ENCODE measurements around the gene SEMA3A. TPM values are rescaled to one million over a fixed set of nuclear protein-coding genes. Genes with fewer than 3 reads are reported as not detected.
A peak's percentile ranks its signal among the peaks of the same experiment; 100 is the strongest.

Gene SEMA3A
- total RNA-seq, 1 experiment from 2014 or later = 32.2 TPM

- H3K27ac Mint-ChIP-seq = peak overlapping the region; percentile 51
- POLR2A ChIA-PET = no interaction called here
- ATAC-seq = peak; percentile 60
Measured at GRCh38 chr7:84025332-84025927, 169.2 kb downstream of the SEMA3A start.

GRCh38 chr7:84022684-84023308 lies 171.8 kb downstream of the SEMA3A start:
- DNase-seq (ENCODE audit: low spot score) (no peak), ATAC-seq (no peak)
- H3K4me3 Mint-ChIP-seq = no peak overlapping the region
- CTCF ChIA-PET = no interaction called here
- TF ChIP-seq ZNF396 (CRISPR knock-in tag; IDR thresholded peaks at IDR 0.05; ENCODE audit: borderline replicate concordance) = no peak
- no peak for TF ChIP-seq ZBTB21 (CRISPR knock-in tag; IDR thresholded peaks at IDR 0.05; ENCODE audit: borderline replicate concordance)
- TF ChIP-seq PREB (CRISPR knock-in tag; IDR thresholded peaks at IDR 0.05; ENCODE audit: borderline replicate concordance) = no peak
- no peak for TF ChIP-seq ZNF263 (CRISPR knock-in tag; IDR thresholded peaks at IDR 0.05; ENCODE audit: low read depth)
- no peak for TF ChIP-seq ERG (CRISPR knock-in tag; IDR thresholded peaks at IDR 0.05)
- no peak for TF ChIP-seq CREB1 (CRISPR knock-in tag; IDR thresholded peaks at IDR 0.05)
- TF ChIP-seq TEAD1 (CRISPR knock-in tag; IDR thresholded peaks at IDR 0.05) = no peak
- TF ChIP-seq CBFB (CRISPR knock-in tag; IDR thresholded peaks at IDR 0.05; ENCODE audit: low read depth) = no peak
- TF ChIP-seq FOXK1 (CRISPR knock-in tag; IDR thresholded peaks at IDR 0.05) = no peak
- no peak for TF ChIP-seq ZNF121 (CRISPR knock-in tag; IDR thresholded peaks at IDR 0.05)
- no peak for TF ChIP-seq ELF4 (CRISPR knock-in tag; IDR thresholded peaks at IDR 0.05; ENCODE audit: low read depth)
- no peak for TF ChIP-seq OVOL2 (CRISPR knock-in tag; IDR thresholded peaks at IDR 0.05; ENCODE audit: borderline replicate concordance)
- no peak for TF ChIP-seq E2F4 (CRISPR knock-in tag; IDR thresholded peaks at IDR 0.05; ENCODE audit: borderline replicate concordance, low read depth)
- no peak for TF ChIP-seq NFATC4 (CRISPR knock-in tag; IDR thresholded peaks at IDR 0.05)
- no peak for TF ChIP-seq EMX1 (CRISPR knock-in tag; IDR thresholded peaks at IDR 0.05)
- no peak for TF ChIP-seq SMAD3 (CRISPR knock-in tag; IDR thresholded peaks at IDR 0.05; ENCODE audit: borderline replicate concordance)
- peaks cover 12% of the 10 kb centered on the region for H3K4me1 Mint-ChIP-seq
- peak overlapping the region; percentile 34; the same call in 1 of the 2 replicates for H3K27ac Mint-ChIP-seq
- H3K27me3 Mint-ChIP-seq (ENCODE audit: low read depth) = no peaks in the 10 kb centered on the region
- POLR2A ChIA-PET = no interaction called here
- peaks cover 7% of the 10 kb centered on the region for H3K36me3 Mint-ChIP-seq
- no peaks in the 10 kb centered on the region for H3K9me3 Mint-ChIP-seq

More at GRCh38 chr7:84025332-84025927, 169.2 kb downstream of the SEMA3A start:
- Mint-ChIP-seq H3K4me1 (peaks cover 12% of the 10 kb centered on the region), H3K9me3 (no peaks in the 10 kb centered on the region), H3K27me3 (ENCODE audit: low read depth) (no peaks in the 10 kb centered on the region), H3K36me3 (peaks cover 7% of the 10 kb centered on the region), H3K4me3 (no peak overlapping the region)
- TF ChIP-seq MLX (CRISPR knock-in tag; IDR thresholded peaks at IDR 0.05) (no peak), FOXK1 (CRISPR knock-in tag; IDR thresholded peaks at IDR 0.05) (no peak), E2F4 (CRISPR knock-in tag; IDR thresholded peaks at IDR 0.05; ENCODE audit: borderline replicate concordance, low read depth) (no peak), ZMAT4 (CRISPR knock-in tag; IDR thresholded peaks at IDR 0.05) (no peak), EMX1 (CRISPR knock-in tag; IDR thresholded peaks at IDR 0.05) (no peak), IRF2 (CRISPR knock-in tag; IDR thresholded peaks at IDR 0.05; ENCODE audit: borderline replicate concordance, low read depth) (no peak), ZNF121 (CRISPR knock-in tag; IDR thresholded peaks at IDR 0.05) (no peak), PREB (CRISPR knock-in tag; IDR thresholded peaks at IDR 0.05; ENCODE audit: borderline replicate concordance) (no peak), GRHL2 (CRISPR knock-in tag; IDR thresholded peaks at IDR 0.05; ENCODE audit: insufficient replicate concordance, severe bottlenecking) (no peak)
- CTCF ChIA-PET = no interaction called here
- DNase-seq (ENCODE audit: low spot score) = no peak
